AG09319 (cell line): ENCODE results near the gene TH.

Experiments
- DNase-seq: peaks from one replicate; pipeline ENCODE4 v3.0.0-alpha.2; 2010; ENCODE audit warnings: low read depth; ENCODE audit errors: extremely low read depth
- TF ChIP-seq, protein P1 (sequence below): IDR thresholded peaks from 2 replicates; pipeline ENCODE4 v1.5.1; 2011; ENCODE audit warnings: low read depth, mild to moderate bottlenecking, inconsistent platforms, low read length, moderate library complexity

Gene TH

DNA sequence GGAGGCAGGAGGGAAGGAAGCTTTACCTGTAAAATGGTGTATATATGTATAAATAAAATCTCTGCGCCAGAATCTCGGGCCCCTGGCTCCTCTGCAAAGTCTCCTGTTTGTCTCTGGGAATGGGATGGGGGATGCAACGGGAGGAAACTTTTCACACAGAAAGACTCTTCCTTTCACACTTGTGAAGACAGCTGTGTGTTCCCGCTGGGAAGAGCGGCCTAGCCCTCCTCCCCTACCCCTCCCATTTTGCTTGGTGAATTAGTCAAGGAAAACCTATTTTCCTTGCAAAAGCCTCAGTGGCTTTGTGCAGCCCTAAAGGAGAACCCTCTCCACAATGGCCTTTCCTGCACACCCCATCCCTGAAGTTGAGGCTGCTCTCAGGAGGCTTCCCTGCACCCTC lies 23.0 kb downstream of the TH start:
- TF ChIP-seq, protein P1, sequence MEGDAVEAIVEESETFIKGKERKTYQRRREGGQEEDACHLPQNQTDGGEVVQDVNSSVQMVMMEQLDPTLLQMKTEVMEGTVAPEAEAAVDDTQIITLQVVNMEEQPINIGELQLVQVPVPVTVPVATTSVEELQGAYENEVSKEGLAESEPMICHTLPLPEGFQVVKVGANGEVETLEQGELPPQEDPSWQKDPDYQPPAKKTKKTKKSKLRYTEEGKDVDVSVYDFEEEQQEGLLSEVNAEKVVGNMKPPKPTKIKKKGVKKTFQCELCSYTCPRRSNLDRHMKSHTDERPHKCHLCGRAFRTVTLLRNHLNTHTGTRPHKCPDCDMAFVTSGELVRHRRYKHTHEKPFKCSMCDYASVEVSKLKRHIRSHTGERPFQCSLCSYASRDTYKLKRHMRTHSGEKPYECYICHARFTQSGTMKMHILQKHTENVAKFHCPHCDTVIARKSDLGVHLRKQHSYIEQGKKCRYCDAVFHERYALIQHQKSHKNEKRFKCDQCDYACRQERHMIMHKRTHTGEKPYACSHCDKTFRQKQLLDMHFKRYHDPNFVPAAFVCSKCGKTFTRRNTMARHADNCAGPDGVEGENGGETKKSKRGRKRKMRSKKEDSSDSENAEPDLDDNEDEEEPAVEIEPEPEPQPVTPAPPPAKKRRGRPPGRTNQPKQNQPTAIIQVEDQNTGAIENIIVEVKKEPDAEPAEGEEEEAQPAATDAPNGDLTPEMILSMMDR, result no peak
- DNase-seq, result no peak

DNA sequence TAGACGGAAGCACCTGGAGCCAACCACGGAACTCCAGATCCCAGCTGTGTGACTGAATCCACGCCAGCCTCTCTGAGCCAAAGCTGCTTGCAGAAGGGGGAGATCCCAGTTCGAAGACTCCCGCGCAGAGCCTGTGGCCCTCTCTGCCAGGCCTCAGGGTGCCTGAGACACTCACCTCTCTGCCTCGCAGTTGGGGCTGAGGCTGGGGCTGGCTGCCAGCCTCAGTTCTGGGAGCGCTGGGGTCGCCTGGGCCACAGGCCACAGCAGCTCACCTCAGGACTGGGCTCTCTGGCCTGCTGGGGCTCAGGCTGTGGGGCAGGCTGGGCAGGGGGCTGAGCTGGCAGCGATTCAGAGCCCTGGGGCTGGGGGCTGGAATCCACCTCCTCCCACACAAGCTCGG lies 24.2 kb downstream of the TH start:
- no peak for DNase-seq
- TF ChIP-seq, protein P1, result no peak

DNA sequence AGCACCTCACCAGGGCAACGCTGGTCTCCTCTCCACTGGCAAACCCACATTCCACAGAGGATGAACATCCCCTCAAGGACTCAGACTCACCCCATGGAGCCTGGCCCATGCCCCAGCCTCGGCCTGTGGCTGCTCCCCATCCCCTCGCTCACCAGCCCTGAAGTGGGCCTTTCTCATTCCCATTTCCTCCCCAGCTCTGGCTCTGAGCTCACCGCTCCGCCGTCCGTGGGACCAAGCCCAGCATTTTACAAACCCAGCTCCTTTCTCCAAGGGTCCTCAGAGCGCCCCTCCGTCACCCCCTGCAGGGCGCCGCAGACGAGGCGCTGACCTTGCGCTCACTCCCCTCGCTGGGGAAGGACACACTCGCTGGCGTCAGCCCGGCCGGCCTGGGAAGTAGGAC lies 25.6 kb downstream of the TH start:
- no peak for DNase-seq
- TF ChIP-seq, protein P1, result no peak

DNA sequence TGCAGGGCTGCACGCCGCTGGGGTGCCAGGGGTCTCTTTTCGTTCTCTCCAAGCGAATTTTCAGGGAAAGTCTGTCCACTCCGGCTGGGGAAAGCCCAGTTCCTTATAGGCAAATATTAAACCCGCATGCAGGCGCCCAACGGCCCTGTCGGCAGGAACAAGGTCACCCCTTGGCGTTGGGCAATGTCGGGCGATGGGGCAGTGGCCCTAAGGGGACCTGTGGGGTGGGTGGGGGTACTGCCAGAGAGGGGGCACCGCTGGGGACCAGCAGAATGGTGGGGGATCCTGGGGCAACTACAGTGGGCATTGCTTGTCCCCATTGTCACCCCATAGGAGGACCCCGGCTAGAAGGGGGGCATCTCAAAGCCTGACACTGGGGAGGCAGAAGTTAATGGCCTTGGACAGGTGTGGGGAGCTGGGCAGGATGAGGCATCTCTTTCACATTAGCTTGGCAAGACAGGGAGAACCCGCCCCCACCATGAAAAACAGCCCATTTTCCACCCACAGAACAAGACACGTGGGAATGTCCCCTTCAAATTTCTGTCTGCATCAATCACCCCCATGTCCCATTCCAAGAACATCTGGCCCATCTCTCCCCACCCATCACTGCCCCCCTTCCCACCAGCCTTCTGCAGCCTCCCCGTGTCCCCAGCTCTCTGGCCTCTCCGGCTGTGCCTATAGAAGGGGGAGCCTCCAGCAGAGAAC lies 26.9 kb downstream of the TH start:
- TF ChIP-seq, protein P1, result no peak
- DNase-seq, result no peak

DNA sequence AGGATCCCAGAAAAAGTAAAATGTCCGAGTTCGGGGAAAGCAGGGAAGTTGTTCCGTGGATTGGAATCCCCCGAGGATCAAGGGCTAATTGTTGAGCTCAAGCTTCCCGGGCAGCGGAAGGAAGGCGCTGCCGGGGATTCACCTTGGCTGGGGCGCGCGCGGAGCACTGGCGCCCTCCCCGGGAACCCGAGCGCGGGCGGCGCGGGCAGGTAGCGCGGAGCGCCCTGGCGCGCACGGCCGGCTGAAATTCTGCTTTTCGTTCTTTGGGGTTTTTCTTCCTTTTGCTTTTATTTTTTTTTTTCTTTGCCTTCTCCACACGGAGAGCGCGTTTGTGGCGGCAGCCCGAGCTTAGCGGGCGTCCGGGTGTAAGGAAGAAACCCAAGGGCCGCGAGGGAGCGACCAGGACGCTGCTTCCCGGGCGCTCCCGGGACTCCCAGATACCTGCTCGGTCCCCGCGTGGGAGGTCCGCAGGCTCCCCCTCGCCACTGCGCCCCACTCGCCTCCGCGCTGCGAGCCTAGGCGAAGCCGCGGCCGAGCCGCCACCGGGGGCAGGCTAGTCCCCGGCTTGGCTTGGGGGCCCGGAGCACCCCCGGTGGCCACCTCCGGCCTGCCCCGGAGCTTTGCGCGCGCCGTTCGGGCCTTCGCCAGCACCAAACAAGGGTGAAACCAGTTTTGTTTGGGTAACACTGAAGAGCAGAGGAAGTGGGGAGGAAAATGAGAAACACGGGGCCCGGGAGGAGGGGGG lies 27.6 kb downstream of the TH start:
- DNase-seq, result no peak
- TF ChIP-seq, protein P1, result no peak

DNA sequence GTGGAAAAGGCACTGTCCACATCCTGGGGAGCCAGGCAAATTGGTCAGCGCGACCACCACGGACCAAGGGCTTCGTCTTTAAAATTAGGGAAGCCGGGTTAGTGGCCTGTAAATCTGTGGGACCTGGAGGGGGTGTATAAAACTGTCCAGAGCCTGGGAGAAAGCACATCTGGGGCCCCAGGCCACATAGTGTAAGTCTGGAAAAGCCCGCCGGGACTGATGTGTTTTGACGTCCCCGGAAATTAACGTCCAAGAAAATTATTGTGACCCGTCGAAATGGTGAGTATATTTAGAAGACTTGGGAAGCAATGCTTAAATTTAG lies 28.2 kb downstream of the TH start:
- no peak for DNase-seq
- TF ChIP-seq, protein P1, result no peak

DNA sequence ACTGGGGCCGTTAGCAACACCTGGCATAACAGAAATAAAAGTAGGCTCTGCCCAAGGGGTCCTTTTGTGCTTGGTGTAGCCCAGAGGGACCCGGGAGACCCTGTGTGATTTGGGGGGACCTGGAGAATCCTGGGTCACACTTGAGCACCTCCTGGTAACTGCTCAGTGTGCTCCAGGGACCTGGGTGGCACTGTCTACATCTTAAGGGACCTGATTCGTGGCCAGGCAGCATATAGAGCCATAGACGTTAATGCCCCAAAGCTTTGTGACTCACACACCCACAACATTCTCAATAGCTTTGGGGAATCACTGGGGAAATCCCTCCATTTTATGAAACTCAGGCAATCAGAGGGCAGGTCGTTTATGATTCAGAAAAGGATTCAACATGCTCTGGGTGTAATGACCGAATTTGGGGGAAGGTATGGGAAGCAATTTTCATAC lies 28.8 kb downstream of the TH start:
- no peak for DNase-seq
- TF ChIP-seq, protein P1, result no peak
